M059J (cell line): Measurements from ENCODE around the gene PLXNC1. TPM values are rescaled to one million over a fixed set of nuclear protein-coding genes. Genes with fewer than 3 reads are reported as not detected.
A peak's percentile ranks its signal among the peaks of the same experiment; 100 is the strongest.
"Not testable (repeated sequence)": the region's sequence is repeated elsewhere in the genome, so short reads cannot be mapped to it uniquely, and the experiment has no call there.

Experiments used
- DNase-seq: peaks from one replicate; pipeline ENCODE4 v3.0.0-alpha.2; 2012; ENCODE audit warnings: low read depth
- total RNA-seq: library from RNA; depleted of rRNA; stranded (reverse); fragments of >200 nt; shearing (Covaris generic); gene quantifications from 2 replicates; pipeline ENCODE4 v1.2.3, GENCODE V29; 2014

Gene PLXNC1
- total RNA-seq, 1 experiment from 2014 or later = 3.4 TPM

- DNase-seq = peak; percentile 87
Measured at GRCh38 chr12:94289461-94290312, 141.3 kb downstream of the PLXNC1 start.

GRCh38 chr12:94290353-94290752 lies 142.0 kb downstream of the PLXNC1 start:
- DNase-seq = no peak

GRCh38 chr12:94297096-94297699 lies 148.8 kb downstream of the PLXNC1 start:
- DNase-seq = no peak

- DNase-seq = no peak
Measured at GRCh38 chr12:94297876-94298505, 149.6 kb downstream of the PLXNC1 start.

GRCh38 chr12:94299846-94300245 lies 151.5 kb downstream of the PLXNC1 start:
- no peak for DNase-seq

- DNase-seq = no peak
Measured at GRCh38 chr12:94304012-94304411, 155.6 kb downstream of the PLXNC1 start.

GRCh38 chr12:94304566-94305061 lies 156.2 kb downstream of the PLXNC1 start:
- peak; percentile 26 for DNase-seq

- peak; percentile 35 for DNase-seq
Measured at GRCh38 chr12:94305130-94305957, 157.0 kb downstream of the PLXNC1 start.

- no peak for DNase-seq
Measured at GRCh38 chr12:94308612-94309011, 160.2 kb downstream of the PLXNC1 start.

- DNase-seq = no peak
Measured at GRCh38 chr12:94309373-94309772, 161.0 kb downstream of the PLXNC1 start.

GRCh38 chr12:94312378-94312777 lies 164.0 kb downstream of the PLXNC1 start:
- no peak for DNase-seq

GRCh38 chr12:94316600-94316999 lies 168.2 kb downstream of the PLXNC1 start:
- DNase-seq = not testable (repeated sequence)

GRCh38 chr12:94318181-94318580 lies 169.8 kb downstream of the PLXNC1 start:
- no peak for DNase-seq

GRCh38 chr12:94320109-94320508 lies 171.7 kb downstream of the PLXNC1 start:
- DNase-seq = no peak

GRCh38 chr12:94322346-94322745 lies 174.0 kb downstream of the PLXNC1 start:
- DNase-seq = no peak

GRCh38 chr12:94326234-94326633 lies 177.9 kb downstream of the PLXNC1 start:
- DNase-seq = no peak

- peak; percentile 92 for DNase-seq
Measured at GRCh38 chr12:94326727-94327126, 178.3 kb downstream of the PLXNC1 start.

- no peak for DNase-seq
Measured at GRCh38 chr12:94327809-94328208, 179.4 kb downstream of the PLXNC1 start.

- DNase-seq = no peak
Measured at GRCh38 chr12:94329366-94329765, 181.0 kb downstream of the PLXNC1 start.

- no peak for DNase-seq
Measured at GRCh38 chr12:94333396-94333795, 185.0 kb downstream of the PLXNC1 start.

- DNase-seq = no peak
Measured at GRCh38 chr12:94336211-94336925, 188.0 kb downstream of the PLXNC1 start.
